PC-9 (cell line): ENCODE measurements around the gene LIPJ. TPM values are rescaled to one million over a fixed set of nuclear protein-coding genes. Genes with fewer than 3 reads are reported as not detected.

Experiments
- BruUV-seq: library from RNA; stranded (reverse); fragments of 400-500 nt; replicated peaks from 2 replicates; lab custom pipeline; 2021; lab: Mats Ljungman, UMichigan
- CTCF ChIA-PET: fragments of 300-600 bp; sonication (Branson Sonifier 250); formaldehyde crosslinking; loops from one replicate; lab custom pipeline; 2022; ENCODE audit warnings: antibody characterized with exemption; lab: Charles Lee
- POLR2A ChIA-PET: fragments of 300-600 bp; sonication (Branson Sonifier 250); formaldehyde crosslinking; loops from one replicate; lab custom pipeline; 2022; ENCODE audit warnings: antibody characterized with exemption; ENCODE audit not compliant: unreplicated experiment; lab: Charles Lee
- DNase-seq, 2 experiments: peaks; one replicate each; pipeline versions ENCODE4 v3.0.0 to v3.0.0-alpha.2; 2015 to 2022; ENCODE audit warnings: mixed read lengths in 1 of 2
- H2AFZ ChIP-seq: fragments of 200-600 bp; sonication (generic); 2 replicates; pipeline ENCODE4 v1.8.1; 2017; ENCODE audit warnings: antibody characterized with exemption
- H3F3A ChIP-seq: fragments of 200-600 bp; sonication (generic); 2 replicates; pipeline ENCODE4 v1.8.1; 2017; ENCODE audit warnings: antibody characterized with exemption, mild to moderate bottlenecking, low read depth; ENCODE audit not compliant: insufficient read depth
- H3K27ac ChIP-seq: fragments of 200-600 bp; sonication (generic); 2 replicates; pipeline ENCODE4 v1.6.1; 2016; ENCODE audit warnings: mixed run types
- H3K27me3 ChIP-seq: fragments of 200-600 bp; sonication (generic); 2 replicates; pipeline ENCODE4 v1.6.1; 2016; ENCODE audit warnings: low read depth, mixed run types; ENCODE audit not compliant: insufficient read depth
- H3K36me3 ChIP-seq: fragments of 200-600 bp; sonication (generic); 2 replicates; pipeline ENCODE4 v1.6.1; 2016; ENCODE audit warnings: low read depth, mixed run types
- H3K4me1 ChIP-seq: fragments of 200-600 bp; sonication (generic); replicated peaks from 2 replicates; pipeline ENCODE4 v1.6.1; 2016; ENCODE audit warnings: mixed run types; ENCODE audit not compliant: insufficient read depth
- H3K4me2 ChIP-seq: fragments of 200-600 bp; sonication (generic); 2 replicates; pipeline ENCODE4 v1.6.1; 2017; ENCODE audit warnings: mixed run types
- H3K4me3 ChIP-seq: fragments of 200-600 bp; sonication (generic); 2 replicates; pipeline ENCODE4 v1.6.1; 2016; ENCODE audit warnings: mixed run types
- H3K79me2 ChIP-seq: fragments of 200-600 bp; sonication (generic); 2 replicates; pipeline ENCODE4 v1.6.1; 2017; ENCODE audit warnings: low read depth, mixed run types
- H3K9me2 ChIP-seq: fragments of 200-600 bp; sonication (generic); 2 replicates; pipeline ENCODE4 v1.8.1; 2017; ENCODE audit warnings: mild to moderate bottlenecking; ENCODE audit not compliant: insufficient read depth
- H3K9me3 ChIP-seq: fragments of 200-600 bp; sonication (generic); 2 replicates; pipeline ENCODE4 v1.8.1; 2016; ENCODE audit warnings: low read depth; ENCODE audit not compliant: insufficient read depth
- H4K20me1 ChIP-seq: fragments of 200-600 bp; sonication (generic); 2 replicates; pipeline ENCODE4 v1.8.1; 2017; ENCODE audit not compliant: insufficient read depth
- CTCF ChIP-seq: fragments of 200-600 bp; sonication (generic); conservative IDR thresholded peaks from 2 replicates; pipeline ENCODE4 v1.6.1; 2017; ENCODE audit warnings: mixed run types, antibody characterized with exemption, mild to moderate bottlenecking, moderate library complexity
- EZH2 ChIP-seq: fragments of 200-600 bp; sonication (generic); IDR thresholded peaks from 2 replicates; pipeline ENCODE4 v1.8.0; 2017; ENCODE audit warnings: antibody characterized with exemption, low read depth
- intact Hi-C: fragments of 100-400 bp; cut with micrococcal nuclease; formaldehyde crosslinking; loops from one replicate; pipeline ENCODE4 v1.10.0; 2022; ENCODE audit not compliant: unreplicated experiment
- total RNA-seq: library from RNA; stranded (reverse); gene quantifications from 2 replicates; pipeline ENCODE4 v1.2.3, GENCODE V29; 2021

LIPJ gene
- total RNA-seq, 1 experiment from 2014 or later: not detected

DNA sequence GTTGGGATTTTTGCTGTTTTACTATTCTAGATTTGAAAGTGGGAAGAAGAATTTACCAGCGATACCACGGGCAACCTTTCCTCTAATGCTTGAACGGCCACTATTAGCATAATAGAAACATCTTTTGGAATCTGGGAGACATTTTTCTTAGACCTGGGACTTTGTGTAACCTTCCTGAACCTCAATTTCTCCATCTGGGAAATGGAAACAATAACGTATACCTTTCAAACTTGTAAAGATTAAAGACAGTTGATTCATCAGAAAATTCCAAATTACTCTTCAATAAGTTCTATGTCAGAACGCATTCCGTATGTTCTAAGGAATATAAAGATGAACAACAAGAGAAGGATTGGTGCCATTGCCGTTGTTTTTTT, 3.0 kb upstream of the LIPJ start:
- Histone ChIP-seq H3K27ac (no peak overlapping the region), H3K4me3 (no peak overlapping the region), H3K9me3 (no peaks in the 10 kb centered on the region), H3K36me3 (no peaks in the 10 kb centered on the region), H3K27me3 (no peaks in the 10 kb centered on the region), H4K20me1 (no peaks in the 10 kb centered on the region), H3F3A (no peaks in the 10 kb centered on the region), H3K9me2 (no peaks in the 10 kb centered on the region), H3K79me2 (no peaks in the 10 kb centered on the region), H3K4me2 (no peak overlapping the region), H2AFZ (no peak overlapping the region), H3K4me1 (no peaks in the 10 kb centered on the region)
- no peak for DNase-seq
- POLR2A ChIA-PET: no interaction called here
- no TSS peak for BruUV-seq
- intact Hi-C loops: no loop called here
- TF ChIP-seq CTCF (no peak), EZH2 (no peak)
- CTCF ChIA-PET: no interaction called here

GRCh38 chr10:88592381-88592780, 5.8 kb downstream of the LIPJ start:
- Histone ChIP-seq H2AFZ (no peak overlapping the region), H3K27ac (peak overlapping the region; percentile 16; the same call in 1 of the 2 replicates), H3K9me3 (no peaks in the 10 kb centered on the region), H3K79me2 (no peaks in the 10 kb centered on the region), H3K27me3 (no peaks in the 10 kb centered on the region), H3K4me2 (no peak overlapping the region), H4K20me1 (no peaks in the 10 kb centered on the region), H3F3A (no peaks in the 10 kb centered on the region), H3K4me1 (peaks cover 15% of the 10 kb centered on the region), H3K36me3 (no peaks in the 10 kb centered on the region), H3K4me3 (no peak overlapping the region), H3K9me2 (no peaks in the 10 kb centered on the region)
- BruUV-seq: no TSS peak
- peak in 1 of 2 experiments; percentile 67 for DNase-seq
- intact Hi-C loops: no loop called here
- TF ChIP-seq CTCF (no peak), EZH2 (no peak)
- POLR2A ChIA-PET: no interaction called here
- CTCF ChIA-PET: no interaction called here

GRCh38 chr10:88592906-88593305, 6.3 kb downstream of the LIPJ start:
- POLR2A ChIA-PET: no interaction called here
- H3K4me3 ChIP-seq: no peak overlapping the region
- peaks cover 15% of the 10 kb centered on the region for H3K4me1 ChIP-seq
- intact Hi-C loops: no loop called here
- no peak overlapping the region for H2AFZ ChIP-seq
- DNase-seq: no peak
- BruUV-seq: no TSS peak
- no peak overlapping the region for H3K4me2 ChIP-seq
- no peaks in the 10 kb centered on the region for H3F3A ChIP-seq
- no peak overlapping the region for H3K27ac ChIP-seq
- CTCF ChIA-PET: no interaction called here
- TF ChIP-seq CTCF (no peak), EZH2 (no peak)
- no peaks in the 10 kb centered on the region for H3K79me2 ChIP-seq
- no peaks in the 10 kb centered on the region for H4K20me1 ChIP-seq
- no peaks in the 10 kb centered on the region for H3K27me3 ChIP-seq
- H3K9me3 ChIP-seq: no peaks in the 10 kb centered on the region
- H3K36me3 ChIP-seq: no peaks in the 10 kb centered on the region
- H3K9me2 ChIP-seq: no peaks in the 10 kb centered on the region
